Inflammatory macrophage (primary cell): Measurements from ENCODE around the gene ZNF600.
"Not testable (repeated sequence)": the region's sequence is repeated elsewhere in the genome, so short reads cannot be mapped to it uniquely, and the experiment has no call there.

Experiments
- DNase-seq, 2 donors: peaks; one replicate each; pipeline ENCODE4 v3.0.0-alpha.2; 2020 to 2022
- total RNA-seq, 18 experiments: gene quantifications; one replicate each; lab custom pipeline; 2026; ENCODE audit warnings: mixed read lengths in 6 of 18, inconsistent platforms in 2 of 18; lab: John Stamatoyannopoulos, UW

Gene ZNF600
- total RNA-seq = 2.9 to 14.3 (median 9.3) reads per million in 18 experiments

DNA sequence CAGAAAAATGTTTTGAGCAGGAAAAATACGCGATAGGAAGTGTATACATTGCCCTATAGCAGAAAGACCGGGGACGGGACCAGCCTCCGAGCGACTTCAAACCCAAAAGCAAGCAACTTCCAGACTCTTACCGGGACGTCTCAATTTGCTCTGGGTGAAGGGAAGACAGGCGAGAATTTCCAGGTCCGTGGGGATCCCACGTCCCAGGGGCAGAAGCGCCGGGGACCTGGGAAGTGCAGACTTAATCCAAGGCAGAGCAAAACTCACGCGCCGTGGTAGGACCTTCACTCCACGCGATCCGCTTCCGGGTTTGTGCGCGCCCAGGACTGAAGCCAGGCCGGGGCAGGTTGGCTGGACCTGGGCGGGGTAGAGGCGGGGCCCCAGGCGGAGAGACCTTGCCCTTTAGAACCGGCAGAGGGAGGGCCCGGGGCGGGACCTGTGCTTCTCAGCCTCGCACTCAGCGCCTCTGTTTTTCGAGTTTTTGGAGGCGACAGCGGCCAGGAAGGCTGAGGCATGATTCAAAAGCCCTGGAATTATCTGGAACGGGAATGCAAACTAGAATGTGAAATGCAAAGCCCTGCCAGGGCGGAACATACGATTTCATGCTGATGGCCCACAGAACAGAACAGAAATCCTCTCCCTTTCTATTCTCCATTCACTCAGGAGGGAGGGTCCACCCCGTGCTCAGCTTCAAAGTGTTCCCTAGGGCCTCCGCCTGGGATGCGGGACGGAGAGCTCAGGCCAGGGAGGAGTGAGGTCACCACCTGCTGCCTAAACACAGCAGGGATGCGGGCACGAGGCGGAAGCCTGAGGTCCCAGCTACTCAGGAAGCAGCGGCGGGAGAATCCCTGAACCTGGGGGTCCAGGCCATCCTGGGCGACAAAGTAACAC lies at the start of gene ZNF600:
TSS of gene ZNF600 (minus strand) at position 328 of the 891 bp plus-strand sequence. CDS start 7,903 bp downstream, outside the sequence.
- peak; percentile 75 to 92 for DNase-seq

GRCh38 chr19:52834289-52834688 lies 47.7 kb upstream of the ZNF600 start:
- DNase-seq = not testable (repeated sequence)

GRCh38 chr19:52833541-52833940 lies 47.0 kb upstream of the ZNF600 start:
- DNase-seq = not testable (repeated sequence)

- not testable (repeated sequence) for DNase-seq
Measured at GRCh38 chr19:52829866-52830265, 43.3 kb upstream of the ZNF600 start.

GRCh38 chr19:52825765-52826164 lies 39.2 kb upstream of the ZNF600 start:
- DNase-seq = no peak

GRCh38 chr19:52823676-52824075 lies 37.1 kb upstream of the ZNF600 start:
- no peak for DNase-seq

- peak; percentile 26 to 57 for DNase-seq
Measured at GRCh38 chr19:52821204-52821960, 34.8 kb upstream of the ZNF600 start, which contains the start of gene ZNF28. Gene ZNF28 (minus strand): TSS chr19:52821633. CDS start chr19:52817958, 3,675 bp downstream.

DNA sequence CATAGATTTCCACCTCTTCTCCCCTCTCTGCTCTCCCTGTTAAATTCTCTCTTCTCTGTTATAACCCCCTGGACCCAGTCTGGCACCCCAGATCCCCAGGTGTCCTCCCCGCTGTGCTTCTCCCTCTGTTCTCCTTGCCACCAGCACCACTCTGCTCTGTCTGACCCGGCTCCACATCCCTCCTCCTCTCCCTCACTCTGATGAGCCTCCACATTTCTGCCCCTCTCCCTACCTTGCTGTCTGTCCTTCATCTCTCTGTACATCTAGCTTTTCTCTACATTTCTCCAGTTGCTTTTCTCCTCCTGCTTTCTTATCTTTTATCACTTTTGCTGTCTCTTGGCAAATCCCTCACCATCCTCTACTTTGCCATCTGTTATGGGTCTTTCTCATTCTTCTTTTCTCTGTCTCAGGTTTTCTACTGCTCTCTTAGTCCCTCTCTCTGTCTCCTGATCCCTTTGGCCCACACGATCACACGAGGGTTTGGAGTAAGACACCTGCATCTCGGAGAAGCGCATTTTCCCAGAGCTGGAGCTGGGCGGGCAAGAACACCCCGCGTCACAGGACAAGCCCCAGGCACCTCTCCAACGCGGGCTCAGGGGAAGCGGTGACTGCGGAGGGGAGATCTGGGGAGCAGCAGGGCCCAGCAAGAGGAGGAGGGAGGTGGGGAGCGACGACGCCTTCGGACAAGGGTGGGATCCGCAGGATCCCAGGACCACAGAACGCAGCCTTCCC lies 34.0 kb upstream of the ZNF600 start:
- DNase-seq = peak in 1 of 2 donors; percentile 17

DNA sequence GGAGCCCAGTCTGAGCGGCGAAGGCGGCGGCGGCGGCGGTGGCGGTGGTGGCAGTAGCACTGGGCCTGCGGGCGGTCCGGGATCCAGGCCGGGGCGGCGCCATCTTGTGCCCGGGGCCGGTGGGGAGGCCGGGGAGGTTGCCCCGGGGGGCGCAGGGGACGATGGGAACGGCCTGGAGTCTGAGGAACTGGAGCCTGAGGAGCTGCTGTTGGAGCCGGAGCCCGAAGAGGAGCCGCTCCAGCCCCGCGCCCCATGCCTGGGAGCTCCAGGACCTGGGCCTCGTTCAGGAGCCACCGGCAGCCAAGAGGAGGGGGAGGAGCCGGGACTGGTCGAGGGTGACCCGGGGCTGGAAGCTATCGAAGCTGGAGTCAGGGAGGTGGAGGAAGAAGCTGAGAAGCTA lies 23.2 kb upstream of the ZNF600 start:
- no peak for DNase-seq

DNA sequence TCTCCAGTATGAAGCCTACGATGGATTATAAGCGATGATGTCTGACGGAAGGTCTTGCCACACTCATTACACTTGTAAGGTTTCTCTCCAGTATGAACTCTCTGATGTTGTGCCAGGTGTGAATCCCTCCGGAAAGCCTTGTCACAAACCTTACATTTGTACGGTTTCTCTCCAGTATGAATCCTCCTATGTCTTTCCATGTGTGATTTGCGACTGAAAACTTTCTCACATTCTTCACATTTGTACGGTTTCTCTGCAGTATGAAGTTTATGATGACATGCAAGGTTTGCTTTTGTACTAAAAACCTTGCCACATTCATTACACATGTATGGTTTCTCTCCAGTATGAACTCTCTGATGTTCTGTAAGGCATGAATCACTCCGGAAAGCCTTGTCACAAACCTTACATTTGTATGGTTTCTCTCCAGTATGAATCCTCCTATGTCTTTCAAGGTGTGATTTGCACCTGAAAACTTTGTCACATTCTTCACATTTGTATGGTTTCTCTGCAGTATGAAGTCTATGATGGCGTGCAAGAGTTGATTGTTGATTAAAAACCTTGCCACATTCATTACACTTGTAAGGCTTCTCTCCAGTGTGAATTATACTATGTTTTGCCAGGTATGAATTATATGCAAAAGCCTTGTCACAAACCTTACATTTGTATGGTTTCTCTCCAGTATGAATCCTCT lies 13.5 kb upstream of the ZNF600 start:
- not testable (repeated sequence) for DNase-seq

GRCh38 chr19:52789440-52789839 lies 2.8 kb upstream of the ZNF600 start:
- no peak for DNase-seq

GRCh38 chr19:52786078-52786463 lies 520 bp downstream of the ZNF600 start:
- DNase-seq = no peak

GRCh38 chr19:52785506-52785905 lies 1.1 kb downstream of the ZNF600 start:
- no peak for DNase-seq

GRCh38 chr19:52782864-52783263 lies 3.7 kb downstream of the ZNF600 start:
- DNase-seq = not testable (repeated sequence)

GRCh38 chr19:52778811-52779210 lies 7.8 kb downstream of the ZNF600 start:
- DNase-seq = no peak

DNA sequence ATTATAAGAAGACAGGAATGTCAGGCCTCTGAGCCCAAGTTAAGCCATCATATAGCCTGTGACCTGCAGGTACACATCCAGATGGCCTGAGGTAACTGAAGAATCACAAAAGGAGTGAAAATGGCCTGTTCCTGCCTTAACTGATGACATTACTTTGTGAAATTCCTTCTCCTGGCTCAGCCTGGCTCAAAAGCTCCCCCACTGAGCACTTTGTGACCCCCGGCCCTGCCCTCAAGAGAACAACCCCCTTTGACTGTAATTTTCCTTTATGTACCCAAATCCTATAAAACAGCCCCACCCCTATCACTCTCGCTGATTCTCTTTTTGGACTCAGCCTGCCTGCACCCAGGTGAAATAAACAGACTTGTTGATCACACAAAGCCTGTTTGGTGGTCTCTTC lies 30.1 kb downstream of the ZNF600 start:
- DNase-seq = not testable (repeated sequence)

DNA sequence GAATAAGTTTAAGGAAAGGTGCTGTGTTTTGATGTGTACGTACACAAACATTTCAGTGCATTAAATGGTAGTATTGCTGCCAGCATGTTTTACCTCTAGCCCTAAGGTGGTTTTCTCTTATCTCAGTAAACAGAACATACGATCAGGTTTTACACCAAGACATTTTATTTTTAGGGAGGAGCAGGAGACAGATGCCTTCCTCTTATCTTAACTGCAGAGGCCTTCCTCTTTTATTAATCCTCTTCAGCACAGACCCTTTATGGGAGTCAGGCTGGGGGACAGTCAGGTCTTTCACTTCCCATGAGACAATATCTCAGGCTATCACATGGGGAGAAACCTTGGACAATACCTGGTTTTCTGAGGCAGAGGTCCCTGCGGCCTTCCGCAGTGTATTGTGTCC lies 36.8 kb downstream of the ZNF600 start:
- no peak for DNase-seq

GRCh38 chr19:52748336-52748950 lies 38.1 kb downstream of the ZNF600 start:
- peak; percentile 36 to 48 for DNase-seq

DNA sequence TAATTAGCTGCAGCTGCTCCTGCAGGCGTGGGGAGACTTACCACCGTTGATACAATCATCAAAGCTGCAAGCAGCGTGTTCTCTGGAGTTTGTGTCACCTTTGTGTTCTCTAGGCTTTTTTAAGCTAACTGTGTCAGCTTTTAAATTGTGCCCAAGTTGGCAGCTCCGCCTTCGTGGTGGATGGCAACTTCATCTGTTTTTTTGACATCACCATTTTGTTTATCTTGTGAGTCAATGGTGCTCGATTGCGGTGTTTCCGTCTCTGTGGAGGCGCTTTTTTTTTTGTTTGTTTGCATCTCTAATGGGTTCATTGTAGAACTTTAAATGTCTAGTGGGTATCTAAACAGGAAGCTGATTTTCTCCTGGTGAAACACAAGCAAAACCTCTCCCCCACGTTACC lies 40.7 kb downstream of the ZNF600 start:
- DNase-seq = not testable (repeated sequence)

DNA sequence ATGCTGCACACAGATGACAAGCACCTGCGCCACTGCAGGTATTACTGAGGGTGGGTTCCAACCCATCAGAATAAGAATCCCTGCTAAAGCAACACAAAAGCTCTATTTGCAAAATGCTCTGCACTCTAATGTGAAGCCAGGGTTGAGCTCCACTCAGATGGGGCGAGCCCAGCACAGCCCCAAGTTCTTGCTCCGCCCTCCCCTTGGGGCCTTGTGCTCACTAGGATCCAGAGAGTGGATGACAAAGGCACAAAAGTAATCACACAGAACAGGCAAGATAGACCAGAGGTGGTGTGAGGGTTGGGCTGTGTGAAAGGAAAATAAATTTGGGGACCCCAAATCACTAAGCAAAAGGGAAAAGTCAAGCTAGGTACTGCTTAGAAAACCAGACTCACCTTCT lies 43.5 kb downstream of the ZNF600 start:
- DNase-seq = no peak

GRCh38 chr19:52742516-52742915 lies 44.1 kb downstream of the ZNF600 start:
- no peak for DNase-seq
